HG02763 (cell line): ENCODE results near the gene IL17RB.

Experiments
- ATAC-seq: cut with Tn5 transposase; IDR thresholded peaks from one replicate; pipeline ENCODE4 v1.9.1; 2021; ENCODE audit warnings: mild to moderate bottlenecking, moderate library complexity; ENCODE audit not compliant: unreplicated experiment

IL17RB gene

GRCh38 chr3:53811143-53811927 is 35.0 kb upstream of the IL17RB start:
- ATAC-seq = no peak

- ATAC-seq = no peak
Observed at GRCh38 chr3:53812434-53812833, 33.9 kb upstream of the IL17RB start.

- ATAC-seq = no peak
Observed at GRCh38 chr3:53813229-53813628, 33.1 kb upstream of the IL17RB start.

- ATAC-seq = no peak
Observed at GRCh38 chr3:53813876-53814275, 32.5 kb upstream of the IL17RB start.

GRCh38 chr3:53815067-53815466 is 31.3 kb upstream of the IL17RB start:
- ATAC-seq = no peak

- ATAC-seq = no peak
Observed at GRCh38 chr3:53815651-53816050, 30.7 kb upstream of the IL17RB start.

GRCh38 chr3:53816425-53816824 is 29.9 kb upstream of the IL17RB start:
- no peak for ATAC-seq

GRCh38 chr3:53817211-53817610 is 29.2 kb upstream of the IL17RB start:
- ATAC-seq = no peak

- ATAC-seq = no peak
Observed at GRCh38 chr3:53817809-53818208, 28.6 kb upstream of the IL17RB start.

- no peak for ATAC-seq
Observed at GRCh38 chr3:53818221-53819162, 27.9 kb upstream of the IL17RB start.

- no peak for ATAC-seq
Observed at GRCh38 chr3:53819163-53819868, 27.1 kb upstream of the IL17RB start.

GRCh38 chr3:53820084-53820483 is 26.3 kb upstream of the IL17RB start:
- ATAC-seq = no peak

- ATAC-seq = no peak
Observed at GRCh38 chr3:53820756-53821580, 25.4 kb upstream of the IL17RB start.

- ATAC-seq = no peak
Observed at GRCh38 chr3:53821631-53822121, 24.7 kb upstream of the IL17RB start.

GRCh38 chr3:53822331-53822741 is 24.0 kb upstream of the IL17RB start:
- ATAC-seq = no peak

GRCh38 chr3:53823026-53823955 is 23.1 kb upstream of the IL17RB start:
- no peak for ATAC-seq

- no peak for ATAC-seq
Observed at GRCh38 chr3:53823956-53824657, 22.3 kb upstream of the IL17RB start.

GRCh38 chr3:53824795-53825194 is 21.6 kb upstream of the IL17RB start:
- no peak for ATAC-seq

- ATAC-seq = no peak
Observed at GRCh38 chr3:53826048-53826447, 20.3 kb upstream of the IL17RB start.
